HCT116 (cell line): ENCODE data around the gene PRELID2. TPM values are rescaled to one million over a fixed set of nuclear protein-coding genes. Genes with fewer than 3 reads are reported as not detected.

Source experiments
- ATAC-seq: fragments of 200-7000 bp; cut with Tn5 transposase; 2 replicates; pipeline ENCODE4 v1.9.1; 2020; ENCODE audit warnings: mild to moderate bottlenecking, moderate library complexity
- BruUV-seq: library from RNA; stranded (reverse); fragments of 400-500 nt; replicated peaks from 2 replicates; lab custom pipeline; 2021; lab: Mats Ljungman, UMichigan
- CTCF ChIA-PET: fragments of 300-600 bp; sonication (Branson Sonifier 250); formaldehyde crosslinking; loops from one replicate; lab custom pipeline; 2021; ENCODE audit warnings: antibody characterized with exemption; lab: Charles Lee
- POLR2A ChIA-PET: fragments of 300-600, 350-600 bp; sonication (Branson Sonifier 250); formaldehyde crosslinking; loops from one replicate; lab custom pipeline; 2021; ENCODE audit warnings: antibody characterized with exemption; lab: Charles Lee
- RAD21 ChIA-PET, 2 experiments: fragments of 300-600 bp; sonication (Branson Sonifier 250); formaldehyde crosslinking; loops; one replicate each; lab custom pipeline; 2023; ENCODE audit warnings: low total read pairs in 2 of 2; ENCODE audit not compliant: uncharacterized antibody in 2 of 2, unreplicated experiment in 2 of 2, low non-redundant PET in 1 of 2; lab: Charles Lee
- DNase-seq: peaks from one replicate; pipeline ENCODE4 v3.0.0-alpha.2; 2010; ENCODE audit warnings: low read depth, low spot score
- H2AFZ ChIP-seq: fragments of 200-600 bp; shearing (Covaris generic), sonication (generic); 2 replicates; pipeline ENCODE4 v1.6.1; 2017; ENCODE audit warnings: low read depth, mixed run types, mixed read lengths, antibody characterized with exemption, low read length; ENCODE audit not compliant: poor library complexity, severe bottlenecking
- H3K27ac ChIP-seq: 2 replicates; pipeline ENCODE4 v1.5.1; 2012; ENCODE audit warnings: low read depth, low read length
- H3K27me3 ChIP-seq: fragments of 200-600 bp; sonication (generic); 2 replicates; pipeline ENCODE4 v1.6.1; 2016; ENCODE audit warnings: mixed run types, low read length, mixed read lengths; ENCODE audit not compliant: insufficient read depth
- H3K36me3 ChIP-seq, 2 experiments: fragments of 200-500 bp in 1 of 2; fragments of 200-600 bp in 1 of 2; sonication (Bioruptor generic) in 1 of 2; sonication (generic) in 1 of 2; 2 replicates each; pipeline versions ENCODE4 v1.5.1 to v1.6.1; 2014 to 2016; ENCODE audit warnings: low read length in 2 of 2, inconsistent platforms in 1 of 2, mixed read lengths in 1 of 2, mixed run types in 1 of 2; ENCODE audit not compliant: insufficient read depth in 2 of 2, control insufficient read depth in 1 of 2
- H3K4me1 ChIP-seq, 2 experiments: fragments of 200-600 bp in 1 of 2; sonication (generic) in 1 of 2; 2 replicates each; pipeline versions ENCODE4 v1.5.1 to v1.6.1; 2012 to 2017; ENCODE audit warnings: low read length in 2 of 2, inconsistent platforms in 1 of 2, mild to moderate bottlenecking in 1 of 2, mixed read lengths in 1 of 2, mixed run types in 1 of 2, moderate library complexity in 1 of 2; ENCODE audit not compliant: insufficient read depth in 2 of 2, control insufficient read depth in 1 of 2
- H3K4me2 ChIP-seq: fragments of 200-600 bp; sonication (generic); 2 replicates; pipeline ENCODE4 v1.6.1; 2017; ENCODE audit warnings: mixed run types, low read length, mixed read lengths
- H3K4me3 ChIP-seq, 2 experiments: fragments of 200-600 bp in 1 of 2; sonication (generic) in 1 of 2; replicated peaks in 1 of 2; 2 replicates each; pipeline ENCODE4 v1.5.1; 2011 to 2016; ENCODE audit warnings: low read length in 2 of 2, control low read depth in 1 of 2, low read depth in 1 of 2, mild to moderate bottlenecking in 1 of 2, mixed read lengths in 1 of 2, mixed run types in 1 of 2
- H3K79me2 ChIP-seq: fragments of 200-600 bp; sonication (generic); 2 replicates; pipeline ENCODE4 v1.6.1; 2017; ENCODE audit warnings: mild to moderate bottlenecking, mixed run types, low read length, moderate library complexity, mixed read lengths; ENCODE audit not compliant: insufficient read depth
- H3K9ac ChIP-seq: fragments of 200-600 bp; sonication (generic); 2 replicates; pipeline ENCODE4 v1.6.1; 2016; ENCODE audit warnings: low read length, mixed read lengths
- H3K9me2 ChIP-seq: fragments of 200-600 bp; sonication (generic), shearing (Covaris generic); 2 replicates; pipeline ENCODE4 v1.6.1; 2017; ENCODE audit warnings: mixed run types, mild to moderate bottlenecking, moderate library complexity; ENCODE audit not compliant: insufficient read depth
- H3K9me3 ChIP-seq, 2 experiments: fragments of 200-500 bp in 1 of 2; fragments of 200-600 bp in 1 of 2; sonication (Bioruptor generic) in 1 of 2; sonication (generic) in 1 of 2; 2 replicates each; pipeline ENCODE4 v1.6.1; 2014 to 2017; ENCODE audit warnings: low read length in 2 of 2, mixed read lengths in 2 of 2, inconsistent platforms in 1 of 2, low read depth in 1 of 2, mild to moderate bottlenecking in 1 of 2, mixed run types in 1 of 2, moderate library complexity in 1 of 2; ENCODE audit not compliant: control insufficient read depth in 1 of 2, insufficient read depth in 1 of 2
- H4K20me1 ChIP-seq: fragments of 200-600 bp; sonication (generic), shearing (Covaris generic); 2 replicates; pipeline ENCODE4 v1.6.1; 2017; ENCODE audit warnings: mixed run types, mild to moderate bottlenecking, moderate library complexity; ENCODE audit not compliant: insufficient read depth
- CEBPB ChIP-seq: IDR thresholded peaks from 2 replicates; pipeline ENCODE4 v1.6.1; 2012; ENCODE audit warnings: low read depth
- CTCF ChIP-seq, 3 experiments: fragments of 200-600 bp in 1 of 3; sonication (generic) in 1 of 3; IDR thresholded peaks in 2 of 3; conservative IDR thresholded peaks in 1 of 3; 2 replicates each; pipeline ENCODE4 v1.5.1; 2012 to 2017; ENCODE audit warnings: low read depth in 2 of 3, low read length in 2 of 3, antibody characterized with exemption in 1 of 3, borderline replicate concordance in 1 of 3, control low read depth in 1 of 3, mild to moderate bottlenecking in 1 of 3, mixed read lengths in 1 of 3, mixed run types in 1 of 3, moderate library complexity in 1 of 3; ENCODE audit not compliant: insufficient read depth in 1 of 3
- ELF1 ChIP-seq: IDR thresholded peaks from 2 replicates; pipeline ENCODE4 v1.6.1; 2012; ENCODE audit warnings: low read depth, borderline replicate concordance
- MAX ChIP-seq: IDR thresholded peaks from 2 replicates; pipeline ENCODE4 v1.6.1; 2012
- REST ChIP-seq: IDR thresholded peaks from 2 replicates; pipeline ENCODE4 v1.6.1; 2012; ENCODE audit warnings: low read depth
- SRF ChIP-seq: IDR thresholded peaks from 2 replicates; pipeline ENCODE4 v1.6.1; 2012; ENCODE audit warnings: low read depth
- ZBTB33 ChIP-seq: IDR thresholded peaks from 2 replicates; pipeline ENCODE4 v1.6.1; 2011; ENCODE audit warnings: mild to moderate bottlenecking, low read length, moderate library complexity; ENCODE audit not compliant: insufficient replicate concordance; ENCODE audit errors: extremely low read depth
- ZFX ChIP-seq: fragments of 450-650 bp; IDR thresholded peaks from 2 replicates; pipeline ENCODE4 v1.6.1; 2017
- ZNF274 ChIP-seq: fragments of 200-500 bp; sonication (Bioruptor generic); IDR thresholded peaks from 2 replicates; pipeline ENCODE4 v1.6.1; 2014; ENCODE audit warnings: mild to moderate bottlenecking, low read depth, low read length, inconsistent platforms
- intact Hi-C: fragments of 100-400 bp; cut with micrococcal nuclease; formaldehyde crosslinking; loops from 2 replicates; pipeline ENCODE4 v1.10.0; 2022
- total RNA-seq: library from RNA; stranded (reverse); gene quantifications from one replicate; pipeline ENCODE4 v1.2.1, GENCODE V29; 2021; ENCODE audit not compliant: unreplicated experiment

PRELID2 gene
- total RNA-seq, 1 experiment from 2014 or later = 20.1 TPM

- TF ChIP-seq REST (no peak), ZNF274 (no peak), CEBPB (no peak), ELF1 (no peak), SRF (no peak), ZFX (no peak)
Measured at GRCh38 chr5:145715412-145715811, 119.7 kb downstream of the PRELID2 start (continued).

GRCh38 chr5:145712245-145712644, 122.9 kb downstream of the PRELID2 start:
- Histone ChIP-seq H3K4me1 (no peaks in the 10 kb centered on the region), H3K27me3 (no peaks in the 10 kb centered on the region), H3K4me2 (no peak overlapping the region), H3K27ac (no peak overlapping the region), H3K36me3 (no peaks in the 10 kb centered on the region), H4K20me1 (no peaks in the 10 kb centered on the region), H3K79me2 (no peaks in the 10 kb centered on the region), H3K9me2 (no peaks in the 10 kb centered on the region), H2AFZ (no peak overlapping the region), H3K9ac (no peak overlapping the region), H3K4me3 (no peak overlapping the region), H3K9me3 (no peaks in the 10 kb centered on the region)
- ChIA-PET CTCF (no interaction called here), POLR2A (no interaction called here), RAD21 (no interaction called here)
- ATAC-seq (no peak), DNase-seq (no peak)
- BruUV-seq = no TSS peak
- intact Hi-C loops = no loop called here
- TF ChIP-seq MAX = no peak
- no peak for TF ChIP-seq ZNF274
- TF ChIP-seq CTCF (IDR thresholded peaks at IDR 0.05 in 2 of 3, conservative IDR thresholded peaks at IDR 0.05 in 1 of 3; ENCODE audit: borderline replicate concordance in 1 of 3, insufficient read depth in 1 of 3, low read depth in 2 of 3, low read length in 2 of 3) = no peak
- no peak for TF ChIP-seq ZBTB33
- TF ChIP-seq ELF1 = no peak
